Activated CD4-positive, alpha-beta T cell treated with anti-CD3 and anti-CD28 coated beads, Interleukin-2, amount 10 ng/mL, durations not matched to agents 24 days and 14 days (primary cell): ENCODE results near the gene CBLC. TPM values are rescaled to one million over a fixed set of nuclear protein-coding genes. Genes with fewer than 3 reads are reported as not detected.
A peak's percentile ranks its signal among the peaks of the same experiment; 100 is the strongest.

Source experiments
- DNase-seq: peaks from one replicate; pipeline ENCODE4 v3.0.0; 2022
- H3K27ac Mint-ChIP-seq: one replicate; pipeline ENCODE4 v1.8.0; 2022; ENCODE audit warnings: mild to moderate bottlenecking, mixed read lengths
- H3K27me3 Mint-ChIP-seq: one replicate; pipeline ENCODE4 v1.8.0; 2022; ENCODE audit warnings: mixed read lengths
- H3K36me3 Mint-ChIP-seq: one replicate; pipeline ENCODE4 v1.8.0; 2022; ENCODE audit warnings: low read depth, mild to moderate bottlenecking, mixed read lengths
- H3K4me1 Mint-ChIP-seq: one replicate; pipeline ENCODE4 v1.8.0; 2021; ENCODE audit warnings: mixed read lengths
- H3K4me3 Mint-ChIP-seq: one replicate; pipeline ENCODE4 v1.8.0; 2022; ENCODE audit warnings: mild to moderate bottlenecking, moderate library complexity, mixed read lengths
- H3K9me3 Mint-ChIP-seq: one replicate; pipeline ENCODE4 v1.8.0; 2021; ENCODE audit warnings: mixed read lengths
- intact Hi-C: fragments of 100-400 bp; cut with micrococcal nuclease; formaldehyde crosslinking; loops from one replicate; pipeline ENCODE4 v1.15.1; 2023
- total RNA-seq: library from RNA; stranded (reverse); gene quantifications from 2 replicates; pipeline ENCODE4 v1.2.3, GENCODE V29; 2022

Gene CBLC
- total RNA-seq, 1 donor from 2014 or later = not detected

DNA sequence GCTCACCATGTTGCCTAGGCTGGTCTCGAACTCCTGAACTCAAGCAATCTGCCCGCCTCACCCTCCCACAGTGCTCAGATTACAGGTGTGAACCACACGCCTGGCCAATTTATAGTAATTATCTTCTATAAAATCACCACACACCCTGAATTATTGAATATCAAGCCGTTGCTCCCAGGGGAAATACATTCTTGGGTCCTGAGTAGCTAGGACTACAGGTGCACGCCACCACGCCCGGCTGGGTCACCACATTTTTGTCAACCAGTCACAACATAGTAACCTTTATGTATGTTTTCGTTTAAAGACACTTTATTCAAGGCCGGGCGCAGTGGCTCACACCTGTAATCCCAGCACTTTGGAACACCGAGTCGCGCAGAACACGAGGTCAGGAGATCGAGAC, 8.3 kb downstream of the CBLC start:
- H3K36me3 Mint-ChIP-seq = no peaks in the 10 kb centered on the region
- H3K27me3 Mint-ChIP-seq = peaks cover 4% of the 10 kb centered on the region
- no peak overlapping the region for H3K4me3 Mint-ChIP-seq
- intact Hi-C loops = no loop called here
- H3K9me3 Mint-ChIP-seq = no peaks in the 10 kb centered on the region
- no peak for DNase-seq
- no peak overlapping the region for H3K27ac Mint-ChIP-seq
- H3K4me1 Mint-ChIP-seq = peaks cover 6% of the 10 kb centered on the region

DNA sequence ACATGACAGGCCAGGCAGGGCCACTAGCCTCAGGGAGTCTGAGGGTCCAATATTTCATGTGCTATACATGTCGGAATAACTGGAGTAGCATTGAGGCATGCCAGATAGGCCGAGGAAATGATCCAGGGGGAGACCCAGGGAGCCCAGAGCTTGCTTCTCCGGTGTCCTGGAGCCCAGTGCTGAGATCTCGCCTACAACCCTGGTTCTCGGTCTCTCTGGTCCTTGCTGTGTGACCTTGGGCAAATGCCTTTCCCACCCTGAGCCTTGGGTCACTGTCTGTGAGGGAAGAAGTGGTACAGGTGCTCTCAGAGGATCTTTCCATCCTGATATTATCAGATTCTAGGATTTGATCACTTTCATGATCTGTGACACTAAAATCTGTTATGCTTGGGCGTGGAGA, 11.3 kb downstream of the CBLC start:
- no peak overlapping the region for H3K4me3 Mint-ChIP-seq
- no peak for DNase-seq
- no peak overlapping the region for H3K27ac Mint-ChIP-seq
- H3K9me3 Mint-ChIP-seq = no peaks in the 10 kb centered on the region
- intact Hi-C loops = no loop called here
- H3K4me1 Mint-ChIP-seq = peaks cover 6% of the 10 kb centered on the region
- peaks cover 4% of the 10 kb centered on the region for H3K27me3 Mint-ChIP-seq
- H3K36me3 Mint-ChIP-seq = no peaks in the 10 kb centered on the region

- Mint-ChIP-seq H3K9me3 (no peaks in the 10 kb centered on the region), H3K27ac (no peak overlapping the region), H3K36me3 (no peaks in the 10 kb centered on the region), H3K4me3 (no peak overlapping the region), H3K4me1 (no peaks in the 10 kb centered on the region), H3K27me3 (no peaks in the 10 kb centered on the region)
- no peak for DNase-seq
- intact Hi-C loops = no loop called here
Measured at GRCh38 chr19:44789943-44790483, 12.3 kb downstream of the CBLC start.

- no peak overlapping the region for H3K4me3 Mint-ChIP-seq
- intact Hi-C loops = no loop called here
Measured at GRCh38 chr19:44792281-44792680, 14.6 kb downstream of the CBLC start.

GRCh38 chr19:44794610-44795009, 16.9 kb downstream of the CBLC start:
- peaks cover 8% of the 10 kb centered on the region for H3K4me1 Mint-ChIP-seq
- H3K27me3 Mint-ChIP-seq = no peaks in the 10 kb centered on the region
- DNase-seq = no peak
- H3K27ac Mint-ChIP-seq = no peak overlapping the region
- no peaks in the 10 kb centered on the region for H3K9me3 Mint-ChIP-seq
- no peak overlapping the region for H3K4me3 Mint-ChIP-seq
- no peaks in the 10 kb centered on the region for H3K36me3 Mint-ChIP-seq
- intact Hi-C loops = no loop called here

More at GRCh38 chr19:44792281-44792680, 14.6 kb downstream of the CBLC start:
- no peaks in the 10 kb centered on the region for H3K27me3 Mint-ChIP-seq
- no peaks in the 10 kb centered on the region for H3K9me3 Mint-ChIP-seq
- H3K27ac Mint-ChIP-seq = no peak overlapping the region
- DNase-seq = no peak
- H3K36me3 Mint-ChIP-seq = no peaks in the 10 kb centered on the region
- peaks cover 5% of the 10 kb centered on the region for H3K4me1 Mint-ChIP-seq

- no peaks in the 10 kb centered on the region for H3K36me3 Mint-ChIP-seq
- no peaks in the 10 kb centered on the region for H3K9me3 Mint-ChIP-seq
- intact Hi-C loops = no loop called here
- no peaks in the 10 kb centered on the region for H3K27me3 Mint-ChIP-seq
- no peak for DNase-seq
- H3K4me1 Mint-ChIP-seq = peaks cover 12% of the 10 kb centered on the region
- no peak overlapping the region for H3K4me3 Mint-ChIP-seq
- H3K27ac Mint-ChIP-seq = no peak overlapping the region
Measured at GRCh38 chr19:44795398-44795987, 17.8 kb downstream of the CBLC start.

GRCh38 chr19:44796701-44797115, 19.0 kb downstream of the CBLC start:
- no peaks in the 10 kb centered on the region for H3K36me3 Mint-ChIP-seq
- no peaks in the 10 kb centered on the region for H3K27me3 Mint-ChIP-seq
- H3K4me1 Mint-ChIP-seq = peaks cover 12% of the 10 kb centered on the region
- DNase-seq = peak; percentile 59
- H3K27ac Mint-ChIP-seq = peak overlapping the region; percentile 24
- H3K9me3 Mint-ChIP-seq = no peaks in the 10 kb centered on the region
- intact Hi-C loops = no loop called here
- H3K4me3 Mint-ChIP-seq = peak overlapping the region; percentile 27

DNA sequence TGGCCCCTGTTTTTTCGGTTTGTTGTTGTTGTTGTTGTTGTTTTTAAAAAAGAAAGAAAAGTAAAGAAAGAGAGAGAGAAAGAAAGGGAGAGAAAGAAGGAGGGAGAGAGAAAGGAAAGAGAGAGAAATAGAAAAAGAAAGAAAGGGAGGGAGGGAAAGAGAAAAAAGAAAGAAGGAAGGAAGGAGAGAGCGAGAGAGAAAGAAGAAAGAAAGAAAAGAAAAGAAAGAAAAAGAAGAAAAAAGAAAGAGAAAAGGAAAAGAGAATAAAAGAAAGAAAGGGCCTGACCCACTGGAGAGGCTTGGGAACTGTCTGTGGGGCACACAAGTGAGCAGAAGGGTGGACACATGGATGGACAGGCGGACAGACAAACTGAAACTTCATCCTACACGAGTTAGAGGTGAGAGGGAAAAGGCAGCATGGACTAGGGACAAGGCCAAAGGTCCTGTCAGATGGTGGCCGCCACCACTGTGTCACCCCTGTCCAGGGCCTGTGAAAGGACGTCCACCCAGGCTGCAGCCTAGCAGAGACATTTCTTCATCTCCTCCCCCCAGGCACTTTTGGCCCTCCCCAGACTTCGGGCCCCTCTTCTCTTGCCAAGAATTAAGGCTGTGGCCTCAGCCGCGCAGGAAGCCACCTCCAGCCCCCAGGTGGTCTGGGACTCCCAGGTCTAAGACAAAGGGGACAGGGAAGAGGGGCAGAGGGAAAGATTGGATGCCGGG, 22.1 kb downstream of the CBLC start:
- no peaks in the 10 kb centered on the region for H3K27me3 Mint-ChIP-seq
- intact Hi-C loops = loop anchor here (1.0 to 5.0 kb wide), 2 partner anchors 46 to 153 kb away; no protein-coding TSS in a partner anchor
- H3K4me3 Mint-ChIP-seq = no peak overlapping the region
- DNase-seq = no peak
- no peaks in the 10 kb centered on the region for H3K9me3 Mint-ChIP-seq
- H3K27ac Mint-ChIP-seq = no peak overlapping the region
- peaks cover 12% of the 10 kb centered on the region for H3K4me1 Mint-ChIP-seq
- H3K36me3 Mint-ChIP-seq = no peaks in the 10 kb centered on the region

DNA sequence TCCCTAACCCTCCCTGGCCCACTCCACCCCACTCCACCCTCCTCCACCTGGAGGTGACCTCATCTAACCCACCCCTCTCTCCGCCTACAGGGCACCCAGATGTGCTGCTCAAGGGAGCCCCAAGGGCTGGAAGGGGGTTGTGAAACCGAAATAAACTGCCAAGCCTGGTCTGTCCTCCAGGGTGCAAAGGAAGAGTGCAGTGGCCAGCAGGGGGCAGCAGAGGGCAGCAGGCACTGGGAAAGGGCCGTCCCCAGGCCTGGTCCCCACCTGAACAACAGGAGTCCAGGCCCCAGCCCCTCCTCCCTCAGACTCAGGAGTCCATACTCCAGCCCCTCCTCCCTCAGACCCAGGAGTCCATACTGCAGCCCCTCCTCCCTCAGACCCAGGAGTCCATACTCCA, 22.8 kb downstream of the CBLC start:
- Mint-ChIP-seq H3K4me3 (no peak overlapping the region), H3K4me1 (peaks cover 12% of the 10 kb centered on the region), H3K27ac (no peak overlapping the region), H3K36me3 (no peaks in the 10 kb centered on the region), H3K27me3 (no peaks in the 10 kb centered on the region), H3K9me3 (no peaks in the 10 kb centered on the region)
- intact Hi-C loops = loop anchor here (1.0 to 5.0 kb wide), 2 partner anchors 45 to 152 kb away; no protein-coding TSS in a partner anchor
- peak; percentile 96 for DNase-seq

GRCh38 chr19:44803442-44804428, 26.0 kb downstream of the CBLC start:
- intact Hi-C loops = loop anchor here (5.0 kb wide), 1 partner anchor 149 kb away; no protein-coding TSS in a partner anchor
- no peak overlapping the region for H3K4me3 Mint-ChIP-seq
- H3K27ac Mint-ChIP-seq = no peak overlapping the region
- H3K27me3 Mint-ChIP-seq = peaks cover 8% of the 10 kb centered on the region
- DNase-seq = no peak
- H3K9me3 Mint-ChIP-seq = no peaks in the 10 kb centered on the region
- peaks cover 6% of the 10 kb centered on the region for H3K4me1 Mint-ChIP-seq
- H3K36me3 Mint-ChIP-seq = no peaks in the 10 kb centered on the region

DNA sequence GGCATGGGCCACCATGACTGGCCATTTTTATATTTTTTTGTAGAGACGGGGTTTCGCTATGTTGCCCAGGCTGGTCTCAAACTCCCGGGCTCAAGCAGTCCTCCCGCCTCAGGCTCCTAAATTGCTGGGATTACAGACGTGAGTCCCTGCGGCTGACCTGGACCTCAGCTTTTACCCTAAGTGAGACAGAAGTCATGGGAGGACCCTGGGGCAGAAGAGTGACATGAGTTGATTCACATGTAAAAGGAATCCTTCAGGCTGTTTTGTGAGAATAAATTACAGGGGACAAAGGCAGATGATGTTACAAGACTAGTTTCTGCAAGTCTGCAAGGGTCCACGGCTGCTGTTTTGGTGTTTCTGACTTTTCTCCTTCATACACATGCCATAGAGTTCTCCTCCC, 28.6 kb downstream of the CBLC start:
- no peak overlapping the region for H3K4me3 Mint-ChIP-seq
- no peak overlapping the region for H3K27ac Mint-ChIP-seq
- no peaks in the 10 kb centered on the region for H3K36me3 Mint-ChIP-seq
- intact Hi-C loops = no loop called here
- peaks cover 12% of the 10 kb centered on the region for H3K27me3 Mint-ChIP-seq
- no peak for DNase-seq
- no peaks in the 10 kb centered on the region for H3K9me3 Mint-ChIP-seq
- H3K4me1 Mint-ChIP-seq = no peaks in the 10 kb centered on the region

DNA sequence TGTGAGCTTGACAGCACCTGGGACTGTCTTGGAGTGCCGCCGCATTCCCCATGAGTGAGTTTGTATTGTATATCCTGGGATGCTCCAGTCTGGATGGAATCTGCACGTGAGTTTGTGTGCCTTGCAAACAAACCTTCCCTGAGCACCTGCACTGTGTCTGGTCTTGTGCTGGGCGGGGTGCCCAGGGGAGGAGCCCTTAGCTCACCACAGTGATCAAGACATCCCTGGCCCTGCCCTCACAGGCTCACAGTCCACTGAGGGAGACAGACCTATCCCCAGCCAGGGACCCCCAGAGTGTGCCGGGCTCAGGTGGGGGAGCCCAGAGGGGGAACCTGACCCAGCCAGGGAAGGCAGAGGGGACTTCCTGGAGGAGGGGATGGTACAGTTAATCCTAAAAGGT, 29.5 kb downstream of the CBLC start:
- no peak overlapping the region for H3K27ac Mint-ChIP-seq
- no peaks in the 10 kb centered on the region for H3K4me1 Mint-ChIP-seq
- no peaks in the 10 kb centered on the region for H3K36me3 Mint-ChIP-seq
- H3K4me3 Mint-ChIP-seq = no peak overlapping the region
- intact Hi-C loops = no loop called here
- H3K9me3 Mint-ChIP-seq = no peaks in the 10 kb centered on the region
- DNase-seq = no peak
- H3K27me3 Mint-ChIP-seq = peaks cover 12% of the 10 kb centered on the region

DNA sequence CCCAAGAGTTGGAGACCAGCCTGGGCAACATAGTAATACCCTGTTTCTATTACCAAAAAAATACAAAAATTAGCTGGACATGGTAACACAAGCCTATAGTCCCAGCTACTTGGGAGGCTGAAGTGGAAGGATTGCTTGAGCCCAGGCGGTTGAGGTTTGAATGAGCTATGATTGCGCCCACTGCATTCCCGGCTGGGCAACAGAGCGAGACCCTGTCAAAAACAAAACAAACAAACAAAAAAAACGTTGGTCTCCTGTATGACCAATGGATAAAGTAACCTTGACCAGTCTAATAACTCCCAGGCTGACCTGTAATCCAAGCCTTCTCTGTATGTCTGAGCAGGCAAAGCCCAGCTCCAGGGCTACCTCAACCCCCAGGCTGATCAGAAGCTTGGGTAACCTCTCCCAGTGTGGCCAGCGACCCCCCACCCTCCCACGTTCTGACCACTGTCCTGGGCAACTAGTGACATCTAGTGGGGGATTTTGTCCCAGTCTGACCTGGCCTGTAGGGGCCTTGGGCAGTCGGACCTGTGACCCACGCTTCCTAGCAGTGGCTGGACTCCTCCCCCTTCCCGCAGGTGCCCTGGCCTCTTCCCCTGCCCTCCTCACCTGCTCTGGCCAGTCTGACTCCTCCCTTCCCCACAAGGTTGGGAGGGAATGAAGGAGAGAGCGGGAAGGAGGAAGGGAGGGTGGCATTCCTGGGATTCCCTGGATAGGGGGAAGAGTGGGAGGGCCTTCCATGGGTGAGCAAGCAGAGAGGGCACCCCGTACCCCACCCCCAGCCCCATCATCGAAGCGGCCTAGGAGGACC, 30.2 kb downstream of the CBLC start:
- intact Hi-C loops = no loop called here
- Mint-ChIP-seq H3K27me3 (peaks cover 12% of the 10 kb centered on the region), H3K4me1 (no peaks in the 10 kb centered on the region), H3K27ac (no peak overlapping the region), H3K9me3 (no peaks in the 10 kb centered on the region), H3K36me3 (no peaks in the 10 kb centered on the region), H3K4me3 (no peak overlapping the region)
- no peak for DNase-seq
